ENCODE measurements around the gene MRPL53.

GRCh38 chr2:74496997-74497776, 24.7 kb upstream of the MRPL53 start:
- TF ChIP-seq CTCF (IDR thresholded peaks at IDR 0.05) (no peak), POLR2A (IDR thresholded peaks at IDR 0.05) (no peak)
